ENCODE results near the gene MBNL1.

Gene MBNL1

GRCh38 chr3:152392272-152392880 lies 123.6 kb downstream of the MBNL1 start:
- no peak overlapping the region for H2BK15ac ChIP-seq (ENCODE audit: low read length)
- no peaks in the 10 kb centered on the region for H3K79me1 ChIP-seq (ENCODE audit: low read depth, low read length)
- H3K9ac ChIP-seq (ENCODE audit: low read depth, low read length, poor library complexity): no peak overlapping the region
- H3K4me1 ChIP-seq (ENCODE audit: control insufficient read depth in 2 of 2, insufficient read depth in 1 of 2, low read depth in 1 of 2, low read length in 2 of 2): peaks cover 0 to 6% of the 10 kb centered on the region in 2 donors
- H3K4me3 ChIP-seq (ENCODE audit: low read length in 2 of 2): no peak overlapping the region
- no peak overlapping the region for H2AFZ ChIP-seq (ENCODE audit: low read length)
- no peak overlapping the region for H3K27ac ChIP-seq (replicated peaks; ENCODE audit: low read length)
- WGBS, 2 donors (ENCODE audit: extremely low coverage in 2 of 2, insufficient read length in 2 of 2, insufficient replicate concordance in 1 of 2): no CpG with 5 or more reads among the region's 1 CpG
- no peak overlapping the region for H4K91ac ChIP-seq (ENCODE audit: low read depth, low read length, poor library complexity)
- no peak overlapping the region for H2BK12ac ChIP-seq (ENCODE audit: low read length)
- H4K8ac ChIP-seq (ENCODE audit: low read depth, low read length): no peak overlapping the region
- H2AK5ac ChIP-seq (ENCODE audit: low read depth, low read length): no peak overlapping the region
- H3K27me3 ChIP-seq (ENCODE audit: control insufficient read depth in 3 of 3, insufficient read depth in 3 of 3, low read depth in 1 of 3, low read length in 3 of 3): no peaks in the 10 kb centered on the region
- DNase-seq (ENCODE audit: low spot score): no peak
- H3K14ac ChIP-seq (ENCODE audit: low read length): no peak overlapping the region
- no peak overlapping the region for H3K4me2 ChIP-seq (ENCODE audit: insufficient read depth, low read length, poor library complexity, severe bottlenecking)
- H2BK5ac ChIP-seq (ENCODE audit: low read length): no peak overlapping the region
- H3K9me3 ChIP-seq (replicated peaks in 1 of 2; ENCODE audit: control insufficient read depth in 2 of 2, insufficient read depth in 1 of 2, low read depth in 1 of 2, low read length in 2 of 2): no peaks in the 10 kb centered on the region
- peaks cover 0 to 5% of the 10 kb centered on the region in 2 donors for H3K36me3 ChIP-seq (replicated peaks in 1 of 2; ENCODE audit: control insufficient read depth in 2 of 2, insufficient read depth in 2 of 2, low read length in 2 of 2)
- H3K23ac ChIP-seq (ENCODE audit: low read depth, low read length, poor library complexity): no peak overlapping the region
- no peak overlapping the region for H2BK120ac ChIP-seq (ENCODE audit: low read depth, low read length)
- H3K18ac ChIP-seq (ENCODE audit: low read length): no peak overlapping the region
- H3K4ac ChIP-seq (ENCODE audit: low read length): no peak overlapping the region

DNA sequence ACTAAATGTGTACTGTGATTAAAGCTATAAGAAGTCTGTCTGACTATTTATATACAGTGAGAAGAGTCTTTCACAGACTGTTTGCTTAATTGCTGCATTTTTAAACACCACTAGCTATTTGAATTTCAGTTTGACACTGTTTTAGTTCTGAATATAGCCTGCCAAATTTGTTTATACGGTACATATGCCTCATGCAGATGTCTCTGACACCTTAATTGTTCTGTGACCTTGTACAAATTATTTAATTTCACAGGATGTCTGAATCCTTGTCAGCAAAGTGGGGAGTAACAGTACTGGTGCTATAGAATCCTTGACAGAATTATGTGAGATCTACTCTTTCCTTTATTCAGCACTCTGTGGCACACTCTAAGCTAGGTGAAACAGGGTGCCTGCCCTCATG lies 125.5 kb downstream of the MBNL1 start:
- H3K79me1 ChIP-seq (ENCODE audit: low read depth, low read length): no peaks in the 10 kb centered on the region
- no peak overlapping the region for H2BK5ac ChIP-seq (ENCODE audit: low read length)
- no peak overlapping the region for H4K8ac ChIP-seq (ENCODE audit: low read depth, low read length)
- H3K36me3 ChIP-seq (replicated peaks in 1 of 2; ENCODE audit: control insufficient read depth in 2 of 2, insufficient read depth in 2 of 2, low read length in 2 of 2): peaks cover 0 to 5% of the 10 kb centered on the region in 2 donors
- no peak overlapping the region for H3K4me3 ChIP-seq (ENCODE audit: low read length in 2 of 2)
- no peak overlapping the region for H3K23ac ChIP-seq (ENCODE audit: low read depth, low read length, poor library complexity)
- H2BK12ac ChIP-seq (ENCODE audit: low read length): no peak overlapping the region
- H2BK15ac ChIP-seq (ENCODE audit: low read length): no peak overlapping the region
- H3K27ac ChIP-seq (replicated peaks; ENCODE audit: low read length): no peak overlapping the region
- H3K4me1 ChIP-seq (ENCODE audit: control insufficient read depth in 2 of 2, insufficient read depth in 1 of 2, low read depth in 1 of 2, low read length in 2 of 2): peaks cover 0 to 10% of the 10 kb centered on the region in 2 donors
- H3K18ac ChIP-seq (ENCODE audit: low read length): no peak overlapping the region
- no peak for DNase-seq (ENCODE audit: low spot score)
- H3K4ac ChIP-seq (ENCODE audit: low read length): no peak overlapping the region
- H2AFZ ChIP-seq (ENCODE audit: low read length): no peak overlapping the region
- no peak overlapping the region for H3K4me2 ChIP-seq (ENCODE audit: insufficient read depth, low read length, poor library complexity, severe bottlenecking)
- no peak overlapping the region for H2AK5ac ChIP-seq (ENCODE audit: low read depth, low read length)
- WGBS, 2 donors (ENCODE audit: extremely low coverage in 2 of 2, insufficient read length in 2 of 2, insufficient replicate concordance in 1 of 2): no CpG with 5 or more reads among the region's 1 CpG
- H4K91ac ChIP-seq (ENCODE audit: low read depth, low read length, poor library complexity): no peak overlapping the region
- no peak overlapping the region for H2BK120ac ChIP-seq (ENCODE audit: low read depth, low read length)
- H3K14ac ChIP-seq (ENCODE audit: low read length): no peak overlapping the region
- no peak overlapping the region for H3K9ac ChIP-seq (ENCODE audit: low read depth, low read length, poor library complexity)
- H3K27me3 ChIP-seq (ENCODE audit: control insufficient read depth in 3 of 3, insufficient read depth in 3 of 3, low read depth in 1 of 3, low read length in 3 of 3): no peaks in the 10 kb centered on the region
- H3K9me3 ChIP-seq (replicated peaks in 1 of 2; ENCODE audit: control insufficient read depth in 2 of 2, insufficient read depth in 1 of 2, low read depth in 1 of 2, low read length in 2 of 2): no peaks in the 10 kb centered on the region

DNA sequence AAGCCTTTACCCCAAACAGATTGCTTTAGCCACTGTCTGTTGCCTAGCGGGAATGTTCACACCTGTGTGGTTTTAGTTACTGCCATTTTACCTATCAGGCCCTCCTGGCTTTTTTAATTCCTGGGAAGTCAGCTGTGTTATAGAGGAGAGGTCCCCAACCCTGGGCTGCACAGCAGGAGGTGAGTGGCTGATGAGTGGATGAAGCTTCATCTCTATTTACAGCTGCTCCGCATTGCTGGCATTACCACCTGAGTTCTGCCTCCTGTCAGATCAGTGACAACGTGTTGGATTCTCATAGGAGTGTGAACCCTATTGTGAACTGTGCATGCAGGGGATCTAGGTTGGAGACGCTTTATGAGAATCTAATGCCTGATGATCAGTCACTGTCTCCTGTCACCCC lies 127.0 kb downstream of the MBNL1 start:
- Histone ChIP-seq H3K9me3 (replicated peaks in 1 of 2; ENCODE audit: control insufficient read depth in 2 of 2, insufficient read depth in 1 of 2, low read depth in 1 of 2, low read length in 2 of 2) (no peaks in the 10 kb centered on the region), H2BK15ac (ENCODE audit: low read length) (no peak overlapping the region), H3K4ac (ENCODE audit: low read length) (no peak overlapping the region), H3K14ac (ENCODE audit: low read length) (no peak overlapping the region), H4K8ac (ENCODE audit: low read depth, low read length) (no peak overlapping the region), H3K27me3 (ENCODE audit: control insufficient read depth in 3 of 3, insufficient read depth in 3 of 3, low read depth in 1 of 3, low read length in 3 of 3) (no peaks in the 10 kb centered on the region), H2AFZ (ENCODE audit: low read length) (no peak overlapping the region), H3K4me3 (ENCODE audit: low read length in 2 of 2) (no peak overlapping the region), H3K79me1 (ENCODE audit: low read depth, low read length) (no peaks in the 10 kb centered on the region), H2AK5ac (ENCODE audit: low read depth, low read length) (no peak overlapping the region), H3K9ac (ENCODE audit: low read depth, low read length, poor library complexity) (no peak overlapping the region), H3K36me3 (replicated peaks in 1 of 2; ENCODE audit: control insufficient read depth in 2 of 2, insufficient read depth in 2 of 2, low read length in 2 of 2) (peaks cover 0 to 5% of the 10 kb centered on the region in 2 donors), H3K27ac (replicated peaks; ENCODE audit: low read length) (no peak overlapping the region), H3K23ac (ENCODE audit: low read depth, low read length, poor library complexity) (no peak overlapping the region), H3K4me2 (ENCODE audit: insufficient read depth, low read length, poor library complexity, severe bottlenecking) (no peak overlapping the region), H3K4me1 (ENCODE audit: control insufficient read depth in 2 of 2, insufficient read depth in 1 of 2, low read depth in 1 of 2, low read length in 2 of 2) (peaks cover 0 to 6% of the 10 kb centered on the region in 2 donors), H2BK5ac (ENCODE audit: low read length) (no peak overlapping the region), H3K18ac (ENCODE audit: low read length) (no peak overlapping the region), H2BK12ac (ENCODE audit: low read length) (no peak overlapping the region), H2BK120ac (ENCODE audit: low read depth, low read length) (no peak overlapping the region), H4K91ac (ENCODE audit: low read depth, low read length, poor library complexity) (no peak overlapping the region)
- no CpG with 5 or more reads among the region's 4 CpGs for WGBS, 2 donors (ENCODE audit: extremely low coverage in 2 of 2, insufficient read length in 2 of 2, insufficient replicate concordance in 1 of 2)
- DNase-seq (ENCODE audit: low spot score): no peak

DNA sequence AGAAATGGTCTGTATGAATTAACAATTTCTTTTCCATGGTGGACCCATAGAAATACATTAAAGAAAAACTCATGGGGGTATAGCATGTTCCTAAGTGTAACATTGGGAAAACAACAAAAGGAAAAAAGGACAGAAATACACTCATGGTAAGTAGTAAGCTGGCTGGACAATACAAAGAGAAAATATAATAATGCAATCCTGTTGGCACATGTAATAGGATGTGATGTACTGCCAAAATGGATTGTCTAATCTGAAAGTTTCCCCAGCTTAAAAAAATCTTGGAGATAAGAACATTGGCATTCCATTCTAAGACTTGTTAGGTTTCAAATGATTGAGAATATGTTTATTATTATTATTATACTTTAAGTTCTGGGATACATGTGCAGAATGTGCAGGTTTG lies 128.1 kb downstream of the MBNL1 start:
- no peaks in the 10 kb centered on the region for H3K27me3 ChIP-seq (ENCODE audit: control insufficient read depth in 3 of 3, insufficient read depth in 3 of 3, low read depth in 1 of 3, low read length in 3 of 3)
- no peak for DNase-seq (ENCODE audit: low spot score)
- H3K18ac ChIP-seq (ENCODE audit: low read length): no peak overlapping the region
- no peak overlapping the region for H3K27ac ChIP-seq (replicated peaks; ENCODE audit: low read length)
- no peak overlapping the region for H2BK12ac ChIP-seq (ENCODE audit: low read length)
- no peak overlapping the region for H2AK5ac ChIP-seq (ENCODE audit: low read depth, low read length)
- H3K9me3 ChIP-seq (replicated peaks in 1 of 2; ENCODE audit: control insufficient read depth in 2 of 2, insufficient read depth in 1 of 2, low read depth in 1 of 2, low read length in 2 of 2): no peaks in the 10 kb centered on the region
- no peak overlapping the region for H4K8ac ChIP-seq (ENCODE audit: low read depth, low read length)
- no peak overlapping the region for H4K91ac ChIP-seq (ENCODE audit: low read depth, low read length, poor library complexity)
- no peak overlapping the region for H2AFZ ChIP-seq (ENCODE audit: low read length)
- peaks cover 0 to 4% of the 10 kb centered on the region in 2 donors for H3K4me1 ChIP-seq (ENCODE audit: control insufficient read depth in 2 of 2, insufficient read depth in 1 of 2, low read depth in 1 of 2, low read length in 2 of 2)
- no peak overlapping the region for H3K4me2 ChIP-seq (ENCODE audit: insufficient read depth, low read length, poor library complexity, severe bottlenecking)
- H3K9ac ChIP-seq (ENCODE audit: low read depth, low read length, poor library complexity): no peak overlapping the region
- H2BK15ac ChIP-seq (ENCODE audit: low read length): no peak overlapping the region
- H3K4me3 ChIP-seq (ENCODE audit: low read length in 2 of 2): no peak overlapping the region
- no peak overlapping the region for H2BK120ac ChIP-seq (ENCODE audit: low read depth, low read length)
- peaks cover 0 to 5% of the 10 kb centered on the region in 2 donors for H3K36me3 ChIP-seq (replicated peaks in 1 of 2; ENCODE audit: control insufficient read depth in 2 of 2, insufficient read depth in 2 of 2, low read length in 2 of 2)
- no peak overlapping the region for H3K23ac ChIP-seq (ENCODE audit: low read depth, low read length, poor library complexity)
- H3K4ac ChIP-seq (ENCODE audit: low read length): no peak overlapping the region
- no peak overlapping the region for H2BK5ac ChIP-seq (ENCODE audit: low read length)
- H3K14ac ChIP-seq (ENCODE audit: low read length): no peak overlapping the region
- no peaks in the 10 kb centered on the region for H3K79me1 ChIP-seq (ENCODE audit: low read depth, low read length)

All from neuronal stem cell (in vitro differentiated cells).